Head of caudate nucleus (tissue), 42 donors: ENCODE results near the gene CASP8AP2.
"Not testable (repeated sequence)": the region's sequence is repeated elsewhere in the genome, so short reads cannot be mapped to it uniquely, and the experiment has no call there.

Experiments
- DNase-seq, 42 donors: peaks; one replicate each; pipeline versions ENCODE4 v3.0.0 to v3.0.0-alpha.2; 2020 to 2021; ENCODE audit warnings: mixed read lengths in 7 of 42
- intact Hi-C: fragments of 100-400 bp; cut with DNase I; formaldehyde crosslinking; loops from one replicate; pipeline ENCODE4 v1.15.0; 2022

Gene CASP8AP2

DNA sequence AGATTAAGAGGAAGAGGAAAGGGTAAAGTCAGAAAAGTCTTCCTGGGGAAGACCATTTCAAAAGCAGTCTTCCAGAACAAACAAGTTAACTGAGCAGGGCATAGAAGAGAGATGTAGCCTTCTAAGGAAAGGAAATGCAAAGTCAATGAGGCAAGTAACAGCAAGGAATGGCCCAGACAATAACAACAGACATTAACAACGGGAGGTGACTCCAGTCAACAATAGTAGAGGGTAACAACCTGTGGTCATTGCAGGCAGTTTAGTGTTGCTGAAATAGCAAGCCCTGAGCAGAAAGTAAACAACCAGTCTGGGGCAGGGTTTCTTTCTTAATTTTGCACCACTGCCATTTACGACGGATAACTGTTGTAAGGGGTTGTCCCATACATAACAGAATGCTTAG lies 12.2 kb upstream of the CASP8AP2 start:
- intact Hi-C loops: no loop called here
- no peak for DNase-seq

DNA sequence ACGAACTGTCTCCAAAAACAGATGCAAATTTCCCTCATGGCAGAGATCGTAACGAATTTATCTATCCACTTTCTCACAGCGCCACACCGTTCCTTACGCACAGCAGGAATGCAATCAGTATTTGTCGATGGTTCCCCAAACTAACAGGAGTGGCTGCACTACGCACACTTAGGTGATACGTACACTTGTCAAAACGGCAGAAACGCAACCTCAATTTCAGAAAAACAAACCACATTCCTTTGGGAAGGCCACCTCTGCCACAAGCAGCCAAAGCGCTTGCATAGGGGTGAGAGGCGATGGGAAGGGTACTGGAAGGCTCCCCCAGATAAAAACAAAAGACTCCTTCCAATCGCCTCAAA lies 10.7 kb upstream of the CASP8AP2 start:
- intact Hi-C loops: no loop called here
- DNase-seq: peak in 32 of 42 donors; percentile 2 to 75 (median 36)

- DNase-seq: peak; percentile 82 to 97 (median 93)
- intact Hi-C loops: no loop called here
Observed at GRCh38 chr6:89819336-89820130, 10.1 kb upstream of the CASP8AP2 start, which contains the start of gene MDN1. Gene MDN1 (minus strand): TSS chr6:89819794. CDS start chr6:89819607, 187 bp downstream.

- intact Hi-C loops: no loop called here
Observed at GRCh38 chr6:89826029-89826528, 3.6 kb upstream of the CASP8AP2 start.

GRCh38 chr6:89828475-89828987 lies 1.1 kb upstream of the CASP8AP2 start:
- DNase-seq, intact Hi-C loops: not testable (repeated sequence)

More at GRCh38 chr6:89826029-89826528, 3.6 kb upstream of the CASP8AP2 start:
- DNase-seq: no peak

GRCh38 chr6:89828988-89829471 lies 650 bp upstream of the CASP8AP2 start:
- peak in 9 of 42 donors; percentile 1 to 39 (median 10) for DNase-seq
- intact Hi-C loops: no loop called here

DNA sequence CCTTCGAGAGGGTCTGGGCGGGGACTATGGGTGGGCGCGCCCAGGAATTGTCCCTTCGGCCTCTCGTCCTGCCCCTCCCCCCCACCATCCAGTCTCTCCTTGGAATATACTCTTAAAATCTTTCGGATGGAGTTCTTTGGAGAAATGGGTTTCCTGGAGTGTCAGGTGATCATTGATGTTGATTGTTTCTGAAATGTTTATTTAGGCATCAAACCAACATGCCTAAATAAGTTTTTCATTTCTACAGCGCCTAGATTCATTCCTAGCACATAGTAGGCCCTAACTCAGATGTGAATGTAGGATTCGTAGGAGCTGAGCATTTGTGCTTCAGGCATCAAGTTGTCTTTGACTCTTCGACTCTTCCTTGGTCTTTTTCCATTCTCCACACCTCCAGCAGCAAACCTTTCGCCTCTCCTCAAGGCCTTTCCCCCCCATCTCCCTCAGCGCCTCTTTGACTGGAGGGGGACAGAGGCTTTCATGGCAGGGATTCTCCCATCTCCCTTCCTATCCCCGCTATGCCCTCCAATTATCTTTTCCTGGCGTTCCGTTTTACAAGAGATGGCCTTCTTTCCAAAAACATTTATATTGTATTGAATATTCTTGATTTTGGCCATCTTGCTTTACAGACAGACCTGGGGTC lies 610 bp downstream of the CASP8AP2 start:
- intact Hi-C loops: no loop called here
- DNase-seq: peak in 2 of 42 donors; percentile 11 to 43

- DNase-seq: peak in 1 of 42 donors; percentile 8
- intact Hi-C loops: no loop called here
Observed at GRCh38 chr6:89834884-89835792, 5.5 kb downstream of the CASP8AP2 start.

GRCh38 chr6:89836639-89837222 lies 7.1 kb downstream of the CASP8AP2 start:
- intact Hi-C loops: no loop called here
- DNase-seq: peak in 1 of 42 donors; percentile 16

- no peak for DNase-seq
- intact Hi-C loops: no loop called here
Observed at GRCh38 chr6:89840538-89840937, 10.9 kb downstream of the CASP8AP2 start.

- no peak for DNase-seq
- intact Hi-C loops: no loop called here
Observed at GRCh38 chr6:89842228-89842627, 12.5 kb downstream of the CASP8AP2 start.

DNA sequence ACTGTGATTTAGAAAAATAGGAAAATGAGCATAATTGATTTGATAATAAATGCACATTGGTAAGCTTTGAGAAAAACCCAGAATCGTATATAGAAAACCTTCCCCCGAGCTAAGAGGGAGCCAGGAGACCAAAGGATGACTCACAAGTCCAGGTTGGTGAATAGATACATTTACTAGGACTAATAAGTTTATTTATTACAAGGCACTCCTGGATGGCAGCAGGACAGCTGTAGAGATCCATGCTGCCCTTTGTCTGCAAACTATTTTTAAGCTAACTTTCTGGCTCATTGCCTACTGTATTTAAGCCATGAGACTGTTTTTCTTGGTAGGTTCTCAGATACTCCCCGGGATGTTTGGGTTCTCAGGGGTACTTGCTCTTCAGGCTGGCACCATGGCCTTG lies 13.4 kb downstream of the CASP8AP2 start:
- no peak for DNase-seq
- intact Hi-C loops: no loop called here

DNA sequence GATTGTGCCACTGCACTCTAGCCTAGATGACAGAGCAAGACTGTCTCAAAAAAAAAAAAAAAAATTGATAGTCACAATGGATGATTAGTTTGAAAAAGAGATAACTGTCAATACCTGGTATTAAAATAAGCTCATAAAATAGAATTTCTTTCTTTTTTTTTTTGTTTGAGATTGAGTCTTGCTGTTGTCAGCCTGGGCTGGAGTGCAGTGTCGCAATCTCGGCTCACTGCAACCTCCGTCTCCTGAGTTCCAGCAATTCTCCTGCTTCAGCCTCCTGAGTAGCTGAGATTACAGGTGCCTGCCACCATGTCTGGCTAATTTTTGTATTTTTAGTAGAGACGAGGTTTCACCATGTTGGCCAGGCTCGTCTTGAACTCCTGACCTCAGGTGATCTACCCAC lies 17.8 kb downstream of the CASP8AP2 start:
- intact Hi-C loops: not testable (repeated sequence)

GRCh38 chr6:89853068-89853467 lies 23.4 kb downstream of the CASP8AP2 start:
- no peak for DNase-seq
- intact Hi-C loops: no loop called here

More for the DNA sequence above, 17.8 kb downstream of the CASP8AP2 start:
- not testable (repeated sequence) for DNase-seq

- DNase-seq: no peak
- intact Hi-C loops: no loop called here
Observed at GRCh38 chr6:89858041-89858440, 28.4 kb downstream of the CASP8AP2 start.

- no peak for DNase-seq
- intact Hi-C loops: no loop called here
Observed at GRCh38 chr6:89859744-89860143, 30.1 kb downstream of the CASP8AP2 start.

GRCh38 chr6:89862273-89862672 lies 32.6 kb downstream of the CASP8AP2 start:
- intact Hi-C loops: no loop called here
- no peak for DNase-seq

- intact Hi-C loops: no loop called here
- DNase-seq: no peak
Observed at GRCh38 chr6:89862698-89863097, 33.0 kb downstream of the CASP8AP2 start.
